Spleen (tissue), 11 donors: Measurements from ENCODE around the gene CDRT4. TPM values are rescaled to one million over a fixed set of nuclear protein-coding genes. Genes with fewer than 3 reads are reported as not detected.

Source experiments
- DNase-seq: peaks from one replicate; pipeline ENCODE4 v3.0.0-alpha.2; 2020
- H3K27ac ChIP-seq, 8 donors: fragments of 200-600 bp; sonication (generic) in 7 of 8; 1 replicate in 4 of 8; 2 replicates in 4 of 8; pipeline versions ENCODE4 v1.5.0 to v1.8.0; 2016 to 2021; ENCODE audit warnings: inconsistent platforms in 4 of 8, mild to moderate bottlenecking in 4 of 8, moderate library complexity in 1 of 8
- H3K27me3 ChIP-seq, 7 donors: fragments of 200-600 bp; sonication (generic) in 6 of 7; replicated peaks in 1 of 7; 1 replicate in 4 of 7; 2 replicates in 3 of 7; pipeline versions ENCODE4 v1.5.0 to v1.8.0; 2016 to 2021; ENCODE audit warnings: inconsistent platforms in 3 of 7, mild to moderate bottlenecking in 1 of 7
- H3K36me3 ChIP-seq, 6 donors: fragments of 200-600 bp; sonication (generic) in 5 of 6; 1 replicate in 4 of 6; 2 replicates in 2 of 6; pipeline versions ENCODE4 v1.5.0 to v1.8.0; 2016 to 2021; ENCODE audit warnings: inconsistent platforms in 2 of 6
- H3K4me1 ChIP-seq, 6 donors: fragments of 200-600 bp; sonication (generic) in 5 of 6; 1 replicate in 3 of 6; 2 replicates in 3 of 6; pipeline versions ENCODE4 v1.5.0 to v1.8.0; 2016 to 2021; ENCODE audit warnings: inconsistent platforms in 3 of 6
- H3K4me3 ChIP-seq, 8 donors: fragments of 200-600 bp; sonication (generic) in 7 of 8; 1 replicate in 4 of 8; 2 replicates in 4 of 8; pipeline versions ENCODE4 v1.5.0 to v1.8.0; 2016 to 2021; ENCODE audit warnings: inconsistent platforms in 4 of 8, mild to moderate bottlenecking in 4 of 8, moderate library complexity in 2 of 8
- H3K9me3 ChIP-seq, 8 donors: fragments of 200-600 bp; sonication (generic) in 7 of 8; 1 replicate in 4 of 8; 2 replicates in 4 of 8; pipeline versions ENCODE4 v1.5.0 to v1.8.0; 2016 to 2021; ENCODE audit warnings: inconsistent platforms in 4 of 8
- CTCF ChIP-seq, 11 experiments: fragments of 200-600 bp in 7 of 11; fragments of 450-650 bp in 4 of 11; sonication (generic) in 4 of 11; IDR thresholded peaks in 8 of 11; conservative IDR thresholded peaks in 3 of 11; 1 replicate in 7 of 11; 2 replicates in 4 of 11; pipeline versions ENCODE4 v1.4.0 to v1.8.0; 2016 to 2021; ENCODE audit warnings: antibody characterized with exemption in 11 of 11, inconsistent platforms in 4 of 11, mild to moderate bottlenecking in 1 of 11
- POLR2A ChIP-seq, 3 donors: fragments of 450-650 bp; IDR thresholded peaks; one replicate each; pipeline ENCODE4 v1.5.1; 2017; ENCODE audit warnings: antibody characterized with exemption in 3 of 3, mild to moderate bottlenecking in 1 of 3
- POLR2AphosphoS5 ChIP-seq, 3 donors: sonication (generic); formaldehyde crosslinking; IDR thresholded peaks; one replicate each; pipeline ENCODE4 v1.5.1; 2017; ENCODE audit warnings: antibody characterized with exemption in 3 of 3
- WGBS, 5 donors: extraction: QIAGEN DNeasy Blood & Tissue Kit in 3 of 5; methylation state at CpG; one replicate each; pipeline versions ENCODE4 v1.1.5 to v1.1.7; 2013 to 2018; 5-methylcytosine and 5-hydroxymethylcytosine counted together
- intact Hi-C: fragments of 100-400 bp; cut with DNase I; formaldehyde crosslinking; loops from one replicate; pipeline ENCODE4 v1.15.0; 2023; ENCODE audit warnings: low total_unique reads
- polyA plus RNA-seq, 3 donors: library from polyadenylated mRNA; stranded (reverse); fragments of 200-250 nt; gene quantifications; one replicate each; pipeline ENCODE4 v1.2.1, GENCODE V29; 2013
- total RNA-seq, 7 donors: library from RNA; depleted of rRNA in 3 of 7; stranded (reverse); fragments of >200 nt in 3 of 7; fragmentation: NEBNext Ultra II Directional in 4 of 7; extraction: Animal tissue kit (Norgen Biotek cat#: 25700) in 4 of 7; gene quantifications; one replicate each; pipeline versions ENCODE4 v1.1.0 to v1.2.1, GENCODE V29; 2016 to 2021
- donor health status: healthy with polysubstance abuse.
- donor health status: DM: no; HTN: no; CAD: no; lungs with moderate emphysema.
- donor health status: DM: no; HTN: no; CAD: no.
- donor health status: Bipolar disorder and iron deficiency.
- donor health status: healthy.
- donor health status: DM: no; HTN: no; CAD: no.
- donor health status: DM: yes; HTN: yes; CAD: no.

Gene CDRT4
- total and polyA plus RNA-seq, 10 donors: 4.5 to 18.7 (median 14.0) TPM

GRCh38 chr17:15432807-15433611, 34.4 kb downstream of the CDRT4 start:
- intact Hi-C loops: no loop called here
- H3K9me3 ChIP-seq: no peaks in the 10 kb centered on the region
- WGBS, 5 donors: 73 to 90% (median 88%) methylated on average over 6 of the region's 6 CpGs

GRCh38 chr17:15431766-15432165, 35.7 kb downstream of the CDRT4 start:
- DNase-seq: no peak
- peaks cover 0 to 2% (median 0%) of the 10 kb centered on the region in 8 donors for H3K9me3 ChIP-seq
- H3K4me3 ChIP-seq: no peak overlapping the region
- intact Hi-C loops: no loop called here
- no peaks in the 10 kb centered on the region for H3K27me3 ChIP-seq
- TF ChIP-seq CTCF (IDR thresholded peaks at IDR 0.05 in 8 of 11, conservative IDR thresholded peaks at IDR 0.05 in 3 of 11): no peak
- no peak for TF ChIP-seq POLR2A (IDR thresholded peaks at IDR 0.05)
- TF ChIP-seq POLR2AphosphoS5 (IDR thresholded peaks at IDR 0.05): no peak
- H3K4me1 ChIP-seq: peaks cover 0 to 9% (median 6%) of the 10 kb centered on the region in 6 donors
- H3K36me3 ChIP-seq: no peaks in the 10 kb centered on the region
- 89 to 98% (median 93%) methylated on average over 6 of the region's 6 CpGs for WGBS, 5 donors
- H3K27ac ChIP-seq: no peak overlapping the region

More at GRCh38 chr17:15432807-15433611, 34.4 kb downstream of the CDRT4 start:
- no peak for DNase-seq
- Histone ChIP-seq H3K36me3 (peaks cover 0 to 9% (median 2%) of the 10 kb centered on the region in 6 donors), H3K27me3 (no peaks in the 10 kb centered on the region), H3K4me1 (peaks cover 0 to 14% (median 11%) of the 10 kb centered on the region in 6 donors), H3K27ac (no peak overlapping the region), H3K4me3 (no peak overlapping the region)
- TF ChIP-seq CTCF (IDR thresholded peaks at IDR 0.05 in 8 of 11, conservative IDR thresholded peaks at IDR 0.05 in 3 of 11): no peak
- TF ChIP-seq POLR2AphosphoS5 (IDR thresholded peaks at IDR 0.05): no peak
- no peak for TF ChIP-seq POLR2A (IDR thresholded peaks at IDR 0.05)

- intact Hi-C loops: no loop called here
- Histone ChIP-seq H3K4me1 (peaks cover 0 to 3% (median under 1%) of the 10 kb centered on the region in 6 donors), H3K27me3 (no peaks in the 10 kb centered on the region), H3K27ac (no peak overlapping the region), H3K4me3 (no peak overlapping the region), H3K9me3 (peaks cover 0 to 4% (median 0%) of the 10 kb centered on the region in 8 donors), H3K36me3 (no peaks in the 10 kb centered on the region)
- DNase-seq: no peak
- no peak for TF ChIP-seq CTCF (IDR thresholded peaks at IDR 0.05 in 8 of 11, conservative IDR thresholded peaks at IDR 0.05 in 3 of 11)
- no peak for TF ChIP-seq POLR2AphosphoS5 (IDR thresholded peaks at IDR 0.05)
- TF ChIP-seq POLR2A (IDR thresholded peaks at IDR 0.05): no peak
- WGBS, 5 donors: 91 to 98% (median 97%) methylated on average over 11 of the region's 11 CpGs
These were observed 36.2 kb downstream of the CDRT4 start for GRCh38 chr17:15431196-15431595.

- TF ChIP-seq POLR2AphosphoS5 (IDR thresholded peaks at IDR 0.05) (no peak), CTCF (IDR thresholded peaks at IDR 0.05 in 8 of 11, conservative IDR thresholded peaks at IDR 0.05 in 3 of 11) (no peak)
- no peak overlapping the region for H3K4me3 ChIP-seq
- H3K27ac ChIP-seq: no peak overlapping the region
- H3K4me1 ChIP-seq: no peaks in the 10 kb centered on the region
- H3K36me3 ChIP-seq: no peaks in the 10 kb centered on the region
- H3K27me3 ChIP-seq: no peaks in the 10 kb centered on the region
- peaks cover 0 to 4% (median 0%) of the 10 kb centered on the region in 8 donors for H3K9me3 ChIP-seq
- no peak for DNase-seq
- 93 to 98% (median 97%) methylated on average over 3 of the region's 3 CpGs for WGBS, 5 donors
- intact Hi-C loops: no loop called here
These were observed 42.9 kb downstream of the CDRT4 start for GRCh38 chr17:15424521-15424920.
